Measurements from ENCODE around the gene MTARC2. TPM values are rescaled to one million over a fixed set of nuclear protein-coding genes. Genes with fewer than 3 reads are reported as not detected.

The MTARC2 gene
- total RNA-seq, 4 donors from 2014 or later: 24.3 to 40.5 (median 31.9) TPM

GRCh38 chr1:220806408-220806807, 58.3 kb downstream of the MTARC2 start:
- peaks cover 0 to 28% (median 5%) of the 10 kb centered on the region in 4 donors for H3K4me1 ChIP-seq
- H3K27ac ChIP-seq: peak overlapping the region in 1 of 4 donors; percentile 74
- H3K9me3 ChIP-seq: no peaks in the 10 kb centered on the region
- peaks cover 0 to 10% (median 0%) of the 10 kb centered on the region in 3 donors for H3K36me3 ChIP-seq
- H3K4me3 ChIP-seq: no peak overlapping the region
- WGBS, 2 donors: 95 to 99% methylated on average over 4 of the region's 4 CpGs
- TF ChIP-seq CTCF (IDR thresholded peaks at IDR 0.05) (no peak), POLR2A (IDR thresholded peaks at IDR 0.05) (no peak), EP300 (IDR thresholded peaks at IDR 0.05) (no peak)
- DNase-seq (ENCODE audit: low spot score in 2 of 2): no peak
- H3K27me3 ChIP-seq: no peaks in the 10 kb centered on the region

- no peak for TF ChIP-seq CTCF (IDR thresholded peaks at IDR 0.05)
- no peak for TF ChIP-seq POLR2A (IDR thresholded peaks at IDR 0.05)
- TF ChIP-seq EP300 (IDR thresholded peaks at IDR 0.05): no peak
- Histone ChIP-seq H3K9me3 (no peaks in the 10 kb centered on the region), H3K27ac (peak overlapping the region in 3 of 4 donors; percentile 20 to 84 (median 74)), H3K36me3 (peaks cover 0 to 18% (median 0%) of the 10 kb centered on the region in 3 donors), H3K27me3 (no peaks in the 10 kb centered on the region), H3K4me1 (peaks cover 0 to 28% (median 5%) of the 10 kb centered on the region in 4 donors), H3K4me3 (no peak overlapping the region)
- WGBS, 2 donors: 86 to 88% methylated on average over 6 of the region's 6 CpGs
- no peak for DNase-seq (ENCODE audit: low spot score in 2 of 2)
Measured at GRCh38 chr1:220807726-220808125, 59.6 kb downstream of the MTARC2 start.

- no peak for DNase-seq (ENCODE audit: low spot score in 2 of 2)
- peaks cover 0 to 23% (median 5%) of the 10 kb centered on the region in 4 donors for H3K4me1 ChIP-seq
- peaks cover 0 to 27% (median 0%) of the 10 kb centered on the region in 3 donors for H3K36me3 ChIP-seq
- H3K4me3 ChIP-seq: peak overlapping the region in 2 of 4 donors; percentile 6 to 13
- no peaks in the 10 kb centered on the region for H3K9me3 ChIP-seq
- peak overlapping the region; percentile 45 to 84 (median 63) for H3K27ac ChIP-seq
- no peaks in the 10 kb centered on the region for H3K27me3 ChIP-seq
- TF ChIP-seq CTCF (IDR thresholded peaks at IDR 0.05) (no peak), EP300 (IDR thresholded peaks at IDR 0.05) (peak in 1 of 2 donors; percentile 69)
- 50 to 57% methylated on average over 11 of the region's 11 CpGs for WGBS, 2 donors
Measured at GRCh38 chr1:220808345-220809186, 60.4 kb downstream of the MTARC2 start.

GRCh38 chr1:220809187-220809550, 61.0 kb downstream of the MTARC2 start:
- 80 to 83% methylated on average over 6 of the region's 6 CpGs for WGBS, 2 donors

More at GRCh38 chr1:220809187-220809550, 61.0 kb downstream of the MTARC2 start:
- Histone ChIP-seq H3K36me3 (peaks cover 0 to 33% (median 0%) of the 10 kb centered on the region in 3 donors), H3K4me1 (peaks cover 0 to 23% (median 5%) of the 10 kb centered on the region in 4 donors), H3K27ac (peak overlapping the region; percentile 45 to 84 (median 63)), H3K9me3 (no peaks in the 10 kb centered on the region), H3K4me3 (no peak overlapping the region), H3K27me3 (no peaks in the 10 kb centered on the region)
- no peak for TF ChIP-seq POLR2A (IDR thresholded peaks at IDR 0.05)
- no peak for TF ChIP-seq EP300 (IDR thresholded peaks at IDR 0.05)
- no peak for TF ChIP-seq CTCF (IDR thresholded peaks at IDR 0.05)
- DNase-seq (ENCODE audit: low spot score in 2 of 2): no peak
